GM19035 (cell line): ENCODE results near the gene MAST4.

ENCODE experiments used
- ATAC-seq: cut with Tn5 transposase; IDR thresholded peaks from one replicate; pipeline ENCODE4 v1.9.1; 2021; ENCODE audit not compliant: unreplicated experiment

The MAST4 gene

GRCh38 chr5:67216564-67216963 is 620.4 kb downstream of the MAST4 start:
- no peak for ATAC-seq
